ENCODE results near the gene SON. TPM values are rescaled to one million over a fixed set of nuclear protein-coding genes. Genes with fewer than 3 reads are reported as not detected.

SON gene
- total RNA-seq, 1 experiment from 2014 or later = 329 TPM

- no CpG with 5 or more reads among the region's 23 CpGs for WGBS (ENCODE audit: extremely low coverage, insufficient read length, low lambda C conversion rate)
- H2BK15ac ChIP-seq (ENCODE audit: low read depth, low read length) = no peak overlapping the region
- no peak overlapping the region for H3K14ac ChIP-seq (ENCODE audit: insufficient read depth, low read length)
- H3K36me3 Mint-ChIP-seq (ENCODE audit: insufficient read depth in 1 of 3, low read depth in 3 of 3) = peaks cover 71 to 95% (median 90%) of the 10 kb centered on the region in 3 experiments
- H4K20me1 ChIP-seq (ENCODE audit: control insufficient read depth, insufficient read depth, insufficient read length) = no peaks in the 10 kb centered on the region
- H3K9me3 Mint-ChIP-seq = no peaks in the 10 kb centered on the region
- H4K8ac ChIP-seq (replicated peaks; ENCODE audit: insufficient read length, low read depth, low read length) = no peak overlapping the region
- H3T11ph ChIP-seq (ENCODE audit: low read length) = no peak overlapping the region
- H3K4me1 Mint-ChIP-seq = peaks cover 4 to 5% of the 10 kb centered on the region in 2 experiments; a peak in 2 of 4 replicates
- H3K23ac ChIP-seq (ENCODE audit: insufficient read length, low read depth, low read length) = no peak overlapping the region
- no peaks in the 10 kb centered on the region for H3K4me1 ChIP-seq (ENCODE audit: insufficient read depth, low read length)
- H3K79me2 ChIP-seq (ENCODE audit: insufficient read depth, low read length) = peaks cover 42% of the 10 kb centered on the region; the same call in 1 of the 2 replicates
- no peaks in the 10 kb centered on the region for H3K27me3 ChIP-seq (ENCODE audit: insufficient read depth, low read length)
- H2AFZ ChIP-seq (ENCODE audit: low read length) = no peak overlapping the region
- no peak for TF ChIP-seq CTCF (conservative IDR thresholded peaks at IDR 0.05)
- no peak overlapping the region for H4K5ac ChIP-seq (ENCODE audit: insufficient read length, low read depth, low read length)
- H3K18ac ChIP-seq (ENCODE audit: insufficient read length, low read depth, low read length) = no peak overlapping the region
- H2BK20ac ChIP-seq (ENCODE audit: low read depth, low read length, poor library complexity, severe bottlenecking) = no peak overlapping the region
- H3K4me2 ChIP-seq (ENCODE audit: insufficient read depth, insufficient read length, low read length) = no peak overlapping the region
- H3K9me3 ChIP-seq (ENCODE audit: control insufficient read depth, low read depth, low read length) = no peaks in the 10 kb centered on the region
- no peak overlapping the region for H3K4ac ChIP-seq (ENCODE audit: low read depth, low read length)
- no peaks in the 10 kb centered on the region for H3K27me3 Mint-ChIP-seq (ENCODE audit: low read depth)
- no peak overlapping the region for H2BK120ac ChIP-seq (ENCODE audit: low read depth, low read length, poor library complexity, severe bottlenecking)
- no peak overlapping the region for H2AK5ac ChIP-seq (ENCODE audit: insufficient read length, low read length)
- H3K23me2 ChIP-seq (ENCODE audit: insufficient read length, low read depth, low read length, poor library complexity, severe bottlenecking) = no peaks in the 10 kb centered on the region
- no peak overlapping the region for H3K4me3 Mint-ChIP-seq
- H2BK5ac ChIP-seq (ENCODE audit: insufficient read length, low read length) = no peak overlapping the region
- no peak overlapping the region for H3K27ac ChIP-seq (ENCODE audit: insufficient read length, low read depth, low read length)
- DNase-seq = no peak
- H3K79me1 ChIP-seq (ENCODE audit: insufficient read depth, low read depth, low read length, poor library complexity, severe bottlenecking) = peaks cover 13% of the 10 kb centered on the region
- no peak overlapping the region for H2BK12ac ChIP-seq (ENCODE audit: insufficient read length, low read depth, low read length)
- H3K56ac ChIP-seq (ENCODE audit: insufficient read length, low read depth, low read length) = no peak overlapping the region
- H3K9ac ChIP-seq (ENCODE audit: extremely low read depth, insufficient read length, low read length) = no peak overlapping the region
- H4K91ac ChIP-seq (ENCODE audit: insufficient read length, low read depth, low read length) = no peak overlapping the region
- no peak overlapping the region for H3K27ac Mint-ChIP-seq
These were observed 8.2 kb downstream of the SON start for GRCh38 chr21:33550772-33551660.
